GM12892 (cell line): Measurements from ENCODE around the gene DMRTC1B.
"Not testable (repeated sequence)": the region's sequence is repeated elsewhere in the genome, so short reads cannot be mapped to it uniquely, and the experiment has no call there.

Experiments
- POLR2A ChIP-seq: IDR thresholded peaks from 2 replicates; pipeline ENCODE4 v1.6.1; 2011; ENCODE audit warnings: low read depth, low read length, control low read depth
- POLR2AphosphoS5 ChIP-seq: IDR thresholded peaks from 2 replicates; pipeline ENCODE4 v1.6.1; 2011; ENCODE audit warnings: low read depth, low read length, control low read depth
- TAF1 ChIP-seq: IDR thresholded peaks from 2 replicates; pipeline ENCODE4 v1.6.1; 2011; ENCODE audit warnings: low read depth, mild to moderate bottlenecking, control low read depth, low read length, borderline replicate concordance

DNA sequence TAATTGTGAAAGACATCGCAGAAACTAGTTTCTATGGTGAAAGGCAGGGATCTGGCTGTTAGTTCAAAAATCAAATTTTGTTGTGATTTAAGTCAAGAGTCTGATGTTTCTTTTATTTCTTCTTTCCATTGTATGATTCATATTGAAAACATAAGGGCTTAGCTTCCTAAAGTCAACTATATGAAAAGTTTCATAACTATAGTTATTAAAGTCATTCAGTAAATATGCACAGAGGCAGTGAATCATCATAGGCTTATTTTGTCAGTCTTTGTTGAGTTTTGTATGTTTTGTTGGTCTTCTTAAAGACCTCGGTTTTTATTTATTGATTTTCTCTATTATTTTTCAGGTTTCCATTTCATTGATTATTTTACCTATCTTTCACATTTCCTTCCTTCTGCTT, 106.2 kb downstream of the DMRTC1B start:
- not testable (repeated sequence) for TF ChIP-seq POLR2A, POLR2AphosphoS5, TAF1
